ENCODE measurements around the gene YBX2.

The YBX2 gene

GRCh38 chr17:7296189-7296861, 1.9 kb upstream of the YBX2 start:
- peak; percentile 45 for DNase-seq (ENCODE audit: low read depth)

DNA sequence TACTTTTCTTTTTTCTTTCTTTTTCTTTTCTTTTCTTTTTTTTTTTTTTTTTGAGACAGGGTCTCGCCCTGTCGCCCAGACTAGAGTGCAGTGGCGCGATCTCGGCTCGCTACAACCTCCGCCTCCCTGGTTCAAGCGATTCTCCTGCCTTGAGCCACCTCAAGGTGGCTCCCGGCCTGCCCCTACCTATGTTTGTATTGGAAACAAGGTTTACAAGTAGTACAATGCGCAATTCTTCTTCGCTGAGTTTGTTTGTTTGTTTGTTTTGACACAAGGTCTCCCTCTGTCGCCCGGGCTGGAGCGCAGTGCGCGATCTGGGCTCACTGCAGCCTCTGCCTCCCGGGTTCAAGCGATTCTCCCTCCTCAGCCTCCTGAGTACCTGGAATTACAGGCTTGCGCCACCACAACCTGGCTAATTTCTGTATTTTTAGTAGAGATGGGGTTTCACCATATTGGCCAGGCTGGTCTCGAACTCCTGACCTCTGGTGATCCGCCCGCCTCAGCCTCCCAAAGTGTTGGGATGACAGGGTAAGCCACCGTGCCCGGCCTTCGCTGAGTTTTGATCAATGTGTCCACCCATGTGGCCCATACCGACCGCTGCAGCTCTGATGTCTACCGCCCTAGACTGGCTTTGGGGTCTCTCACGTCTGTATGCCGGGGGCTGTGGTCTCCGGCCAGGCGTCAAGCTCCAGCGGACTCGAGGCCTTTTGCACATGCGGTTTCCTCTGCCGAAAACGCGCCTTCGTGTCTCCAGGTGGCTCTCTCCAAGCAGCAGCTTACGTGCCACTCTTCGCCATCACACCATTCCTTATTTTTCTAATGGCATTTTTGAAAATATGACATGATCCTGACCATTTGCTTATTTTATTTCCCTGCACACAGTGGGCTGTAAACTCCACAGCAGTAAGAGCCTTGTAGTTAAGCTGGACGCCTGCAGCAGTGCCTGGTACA, 1.1 kb upstream of the YBX2 start:
- no peak for DNase-seq (ENCODE audit: low read depth)

DNA sequence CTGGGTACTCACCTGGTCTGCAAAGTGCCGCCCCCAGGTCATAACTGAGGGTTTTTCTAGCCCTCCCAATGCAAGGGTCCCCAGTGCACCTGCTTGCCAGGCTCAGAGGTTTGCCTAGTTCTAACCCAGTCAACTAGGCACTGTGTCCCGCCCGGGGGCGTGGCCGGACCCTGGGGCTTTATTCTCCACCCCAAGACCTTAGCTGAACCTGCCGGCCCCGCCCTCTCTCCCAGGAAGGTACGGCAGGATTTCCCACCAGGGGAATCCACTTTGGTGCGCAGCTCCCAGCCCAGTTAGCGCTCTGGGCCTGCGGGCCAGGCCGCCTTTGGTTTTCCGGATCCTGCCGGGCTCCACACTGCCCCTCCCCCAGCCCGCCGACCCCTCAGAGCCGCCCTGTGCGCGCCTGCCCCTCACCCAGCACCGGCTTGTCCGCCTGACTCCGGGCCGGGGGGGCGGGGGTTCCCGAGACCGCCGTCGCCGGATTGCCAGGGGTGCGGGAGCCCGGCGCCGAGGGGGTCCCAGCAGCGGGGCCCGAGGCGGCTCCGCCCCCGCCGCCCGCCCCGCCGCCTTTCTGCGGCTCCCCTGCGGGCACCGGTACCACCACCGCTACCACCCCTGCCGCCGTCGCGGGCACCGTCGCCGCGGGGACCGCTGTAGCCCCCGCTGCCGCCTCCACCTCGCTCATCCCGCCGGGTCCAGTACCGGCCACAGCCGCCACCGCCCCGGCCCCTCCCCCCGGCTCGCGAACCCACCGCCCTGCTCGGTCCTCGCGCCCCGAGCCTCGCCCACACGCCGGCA, 424 bp downstream of the YBX2 start:
- DNase-seq (ENCODE audit: low read depth): no peak

DNA sequence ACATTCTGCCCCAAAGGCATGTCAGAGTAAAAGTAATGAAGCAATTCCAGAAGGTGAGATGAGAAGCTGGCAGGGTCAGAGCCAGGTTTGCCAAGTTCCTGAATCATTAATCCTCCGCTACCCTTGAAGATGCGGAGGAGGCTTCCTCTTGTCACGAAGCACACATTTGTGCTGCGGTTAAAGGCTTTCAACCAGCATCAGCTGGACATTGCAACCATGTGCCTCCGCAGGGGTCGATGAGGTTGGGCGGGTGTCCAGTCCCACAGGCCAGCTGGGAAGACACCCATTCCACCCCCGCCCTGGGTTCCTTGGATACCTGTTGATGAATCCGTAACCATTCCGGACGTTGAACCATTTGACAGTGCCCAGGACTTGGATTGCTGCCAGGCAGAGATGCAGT, 1.3 kb downstream of the YBX2 start:
- no peak for DNase-seq (ENCODE audit: low read depth)

DNA sequence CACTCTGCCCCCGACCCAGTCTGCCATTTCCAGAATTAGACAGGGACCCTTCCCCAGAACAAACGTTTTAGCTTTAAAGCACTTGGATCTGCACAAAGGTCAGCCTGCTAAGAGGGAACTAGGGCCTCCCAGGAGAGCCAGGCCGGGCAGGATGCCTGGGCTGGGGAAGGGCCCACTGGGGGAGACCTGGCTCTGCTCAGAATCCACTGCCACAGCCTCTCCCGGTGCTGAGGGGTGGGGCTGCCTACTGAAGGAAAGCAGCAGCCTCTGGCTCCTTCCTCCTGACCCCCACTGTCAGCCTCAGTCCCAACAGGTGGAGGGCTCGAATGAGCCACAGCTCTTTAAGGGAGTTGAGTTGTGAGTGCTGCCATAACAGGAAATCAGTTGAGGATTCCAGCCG, 1.7 kb downstream of the YBX2 start:
- no peak for DNase-seq (ENCODE audit: low read depth)

- DNase-seq (ENCODE audit: low read depth): no peak
Measured at GRCh38 chr17:7292194-7292593, 2.2 kb downstream of the YBX2 start.

GRCh38 chr17:7290685-7291084, 3.8 kb downstream of the YBX2 start:
- no peak for DNase-seq (ENCODE audit: low read depth)

- no peak for DNase-seq (ENCODE audit: low read depth)
Measured at GRCh38 chr17:7290166-7290565, 4.3 kb downstream of the YBX2 start.

GRCh38 chr17:7289256-7290032, 5.0 kb downstream of the YBX2 start:
- DNase-seq (ENCODE audit: low read depth): no peak

DNA sequence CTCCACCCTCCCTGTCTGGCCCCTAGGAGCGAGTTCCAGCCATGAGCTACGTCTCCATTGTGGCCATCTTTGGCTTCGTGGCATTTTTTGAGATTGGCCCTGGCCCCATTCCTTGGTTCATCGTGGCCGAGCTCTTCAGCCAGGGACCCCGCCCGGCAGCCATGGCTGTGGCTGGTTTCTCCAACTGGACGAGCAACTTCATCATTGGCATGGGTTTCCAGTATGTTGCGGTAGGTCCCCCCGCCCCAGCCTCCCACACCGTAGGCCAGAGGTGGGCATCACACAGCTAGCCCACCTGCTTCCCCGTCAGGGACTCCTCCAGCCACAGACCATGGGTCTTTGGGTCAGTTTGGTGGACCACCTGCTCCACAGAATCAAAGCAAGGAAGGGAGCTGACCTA, 8.8 kb downstream of the YBX2 start:
- DNase-seq (ENCODE audit: low read depth): no peak

DNA sequence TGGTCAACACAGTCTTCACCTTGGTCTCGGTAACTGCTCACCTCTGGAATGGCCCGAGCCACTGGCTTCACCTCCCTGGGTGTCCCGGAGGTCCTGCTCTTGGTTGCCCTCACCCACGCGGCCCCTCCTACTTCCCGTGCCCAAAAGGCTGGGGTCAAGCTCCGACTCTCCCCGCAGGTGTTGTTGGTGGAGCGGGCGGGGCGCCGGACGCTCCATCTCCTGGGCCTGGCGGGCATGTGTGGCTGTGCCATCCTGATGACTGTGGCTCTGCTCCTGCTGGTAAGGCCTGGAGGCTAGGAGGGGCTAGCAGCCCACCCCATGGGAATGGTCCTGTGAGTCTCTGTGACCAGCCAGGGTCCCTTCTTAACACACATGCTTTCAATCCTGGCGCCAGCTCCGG, 9.5 kb downstream of the YBX2 start:
- no peak for DNase-seq (ENCODE audit: low read depth)

DNA sequence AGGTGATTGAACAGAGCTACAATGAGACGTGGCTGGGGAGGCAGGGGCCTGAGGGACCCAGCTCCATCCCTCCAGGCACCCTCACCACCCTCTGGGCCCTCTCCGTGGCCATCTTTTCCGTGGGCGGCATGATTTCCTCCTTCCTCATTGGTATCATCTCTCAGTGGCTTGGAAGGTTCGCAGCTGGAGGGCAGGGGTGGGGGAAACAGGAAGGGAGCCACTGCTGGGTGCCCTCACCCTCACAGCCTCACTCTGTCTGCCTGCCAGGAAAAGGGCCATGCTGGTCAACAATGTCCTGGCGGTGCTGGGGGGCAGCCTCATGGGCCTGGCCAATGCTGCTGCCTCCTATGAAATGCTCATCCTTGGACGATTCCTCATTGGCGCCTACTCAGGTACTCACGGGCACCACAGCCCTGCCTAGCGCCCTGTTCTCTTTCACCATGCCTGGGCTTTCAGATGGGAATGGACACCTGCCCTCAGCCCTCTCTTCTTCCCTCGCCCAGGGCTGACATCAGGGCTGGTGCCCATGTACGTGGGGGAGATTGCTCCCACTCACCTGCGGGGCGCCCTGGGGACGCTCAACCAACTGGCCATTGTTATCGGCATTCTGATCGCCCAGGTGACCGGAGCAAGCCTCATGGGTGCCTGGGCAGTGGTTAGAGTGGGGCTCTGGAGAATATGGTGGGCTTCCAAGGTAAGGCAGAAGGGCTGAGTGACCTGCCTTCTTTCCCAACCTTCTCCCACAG, 10.8 kb downstream of the YBX2 start:
- DNase-seq (ENCODE audit: low read depth): no peak

DNA sequence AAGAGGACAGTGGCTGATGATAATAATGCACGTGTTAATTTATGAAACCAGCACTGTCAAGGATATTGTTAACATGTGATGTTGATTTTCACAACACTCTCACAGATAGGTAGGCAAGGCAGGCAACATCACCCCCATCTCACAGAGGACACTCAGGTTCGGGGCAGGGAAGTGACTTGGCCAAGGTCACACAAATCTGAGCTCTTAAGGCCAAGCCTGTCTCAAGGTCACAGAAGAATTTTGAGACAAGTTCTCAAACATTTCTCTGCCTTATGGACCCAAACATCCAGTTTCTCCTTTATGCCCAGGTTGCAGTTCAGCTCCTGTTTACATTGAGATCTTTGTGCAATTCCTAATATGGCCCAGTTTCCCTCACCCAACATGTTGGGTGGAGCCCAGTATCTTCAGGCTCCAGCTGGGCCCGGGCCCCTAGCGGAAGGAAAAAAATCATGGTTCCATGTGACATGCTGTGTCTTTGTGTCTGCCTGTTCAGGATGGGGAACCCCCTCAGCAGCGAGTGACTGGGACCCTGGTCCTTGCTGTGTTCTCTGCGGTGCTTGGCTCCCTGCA, 11.6 kb downstream of the YBX2 start:
- no peak for DNase-seq (ENCODE audit: low read depth)

DNA sequence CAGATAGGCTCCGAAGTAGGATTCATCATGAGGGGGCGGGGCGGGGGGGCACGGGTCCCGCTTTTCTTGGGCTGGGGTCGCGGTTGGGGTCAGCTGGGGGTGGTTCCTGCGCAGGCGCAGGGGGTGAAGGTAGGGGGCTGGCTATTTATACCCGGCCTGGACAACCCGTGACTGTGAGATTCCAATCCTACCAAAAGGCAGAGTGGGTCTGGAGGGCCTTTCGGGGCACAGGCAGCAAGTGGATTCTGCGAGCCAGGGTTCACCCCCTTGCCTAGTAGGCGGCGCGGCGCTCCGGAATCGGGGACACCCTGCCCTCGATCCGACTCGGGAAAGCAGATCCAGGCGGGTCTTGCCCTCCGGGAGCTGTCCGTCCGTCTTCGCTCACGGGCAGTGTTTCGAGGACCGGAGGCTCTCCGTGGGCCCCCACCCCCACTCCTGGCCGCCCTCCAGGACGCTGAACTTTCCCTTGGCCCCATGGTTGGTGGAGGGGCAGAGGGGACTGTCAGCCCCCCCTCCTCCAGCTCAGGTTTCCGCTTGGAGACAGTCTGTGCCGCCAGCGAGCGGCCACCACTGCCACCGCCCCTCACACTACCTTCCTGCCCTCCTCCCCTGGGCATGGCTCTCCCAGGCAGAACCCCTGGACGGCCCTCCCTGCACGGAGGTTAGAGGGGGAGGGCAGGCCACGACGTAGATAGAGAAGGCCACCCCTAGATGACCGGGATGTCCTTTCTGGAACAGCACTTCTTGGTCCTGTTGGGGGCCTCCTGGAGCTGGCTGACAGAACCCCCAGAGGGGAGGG, 12.3 kb downstream of the YBX2 start:
- no peak for DNase-seq (ENCODE audit: low read depth)

- DNase-seq (ENCODE audit: low read depth): peak; percentile 65
Measured at GRCh38 chr17:7281074-7281952, 13.1 kb downstream of the YBX2 start, which contains the start of gene SLC2A4. Gene SLC2A4 (plus strand): TSS chr17:7281718. CDS start chr17:7281935, 217 bp downstream.

DNA sequence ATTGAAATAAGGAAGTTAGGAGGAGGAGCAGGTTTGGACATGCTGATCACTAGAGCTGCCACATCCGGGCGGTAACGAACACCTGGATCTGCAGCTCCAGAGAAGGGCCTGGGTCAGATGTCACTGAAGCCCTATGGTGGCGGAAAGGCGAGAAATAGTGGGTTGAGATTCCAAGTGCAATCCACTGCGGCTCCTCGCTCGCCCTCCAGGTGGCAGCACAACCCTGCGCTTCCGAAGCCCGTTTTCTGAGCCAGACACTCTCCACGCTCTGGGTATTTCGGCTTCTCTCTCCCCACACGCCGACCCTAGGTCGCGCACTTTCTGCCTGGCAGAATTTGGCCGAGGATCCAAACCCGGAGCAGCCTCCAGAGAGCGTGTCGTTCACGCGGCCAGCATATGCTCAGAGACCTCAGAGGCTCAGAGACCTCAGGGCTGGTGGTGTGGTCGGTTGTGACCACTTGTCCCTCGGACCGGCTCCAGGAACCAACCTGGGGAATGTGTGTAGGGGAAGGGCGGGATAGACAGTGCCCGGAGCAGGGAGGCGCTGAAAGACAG, 13.8 kb downstream of the YBX2 start:
- DNase-seq (ENCODE audit: low read depth): peak; percentile 78

DNA sequence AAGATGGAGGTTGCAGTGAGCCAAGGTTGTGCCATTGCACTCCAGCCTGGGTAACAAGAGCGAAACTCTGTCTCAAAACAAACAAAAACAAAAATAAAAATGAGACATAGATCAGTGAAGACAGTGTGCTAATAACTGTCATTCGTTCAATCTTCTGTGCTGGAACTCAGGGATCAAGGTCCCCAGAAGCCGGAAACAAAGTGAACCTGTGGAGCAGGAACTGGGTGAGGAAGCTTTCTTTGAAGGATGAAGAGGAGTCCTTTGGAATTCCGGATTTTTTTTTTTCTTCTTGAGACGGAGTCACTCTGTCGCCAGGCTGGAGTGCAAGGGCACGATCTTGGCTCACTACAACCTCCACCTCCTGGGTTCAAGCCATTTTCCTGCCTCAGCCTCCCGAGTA, 15.0 kb downstream of the YBX2 start:
- DNase-seq (ENCODE audit: low read depth): no peak

DNA sequence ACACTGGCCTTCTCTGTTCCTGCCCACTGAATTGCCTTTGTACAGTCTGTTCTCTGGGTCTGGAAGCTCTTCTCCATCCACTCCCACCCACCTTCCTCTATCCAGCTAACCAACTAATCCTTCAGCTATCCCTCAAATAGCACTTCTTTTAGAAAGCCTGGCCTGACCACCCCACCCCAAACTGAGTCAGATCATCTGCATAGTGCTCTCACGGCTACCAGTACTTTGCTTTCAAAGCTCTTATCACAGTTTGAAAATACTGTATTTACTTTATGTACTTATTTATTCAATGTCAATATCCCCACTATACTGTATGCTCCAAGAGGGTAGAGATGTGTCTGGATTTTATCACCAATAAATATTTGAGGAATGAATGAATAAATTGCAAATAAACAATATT, 27.7 kb downstream of the YBX2 start:
- no peak for DNase-seq (ENCODE audit: low read depth)

- no peak for DNase-seq (ENCODE audit: low read depth)
Measured at GRCh38 chr17:7263801-7264078, 30.7 kb downstream of the YBX2 start.

Data from activated gamma-delta T cell treated with anti-CD3 and anti-CD28 coated beads, Interleukin-2, amount 50 U/mL, for 16 hours (primary cell).